Myometrial cell (primary cell): ENCODE results near the gene NFKBIZ. TPM values are rescaled to one million over a fixed set of nuclear protein-coding genes. Genes with fewer than 3 reads are reported as not detected.

Source experiments
- total RNA-seq: library from RNA; depleted of rRNA; stranded (reverse); fragments of >200 nt; gene quantifications from 2 replicates; pipeline ENCODE4 v1.2.3, GENCODE V29; 2015

NFKBIZ gene
- 10.1 and 14.0 TPM in 2 replicates for total RNA-seq

GRCh38 chr3:101848754-101849713, at the start of gene NFKBIZ:
NFKBIZ (plus strand) TSS chr3:101849514; CDS start chr3:101849629, 115 bp downstream.

Other genes with a start within 250 kb of the NFKBIZ start
- gene ZBTB11, start 172.4 kb upstream of the NFKBIZ start, total RNA-seq = 7.8 and 14.0 TPM in 2 replicates
- gene RPL24, start 162.8 kb upstream of the NFKBIZ start, total RNA-seq = 1,996 and 2,038 TPM in 2 replicates
- 4.9 and 9.6 TPM in 2 replicates for gene CEP97, start 124.9 kb upstream of the NFKBIZ start, total RNA-seq
- gene NXPE3, start 70.3 kb upstream of the NFKBIZ start, total RNA-seq = 20.8 and 27.5 TPM in 2 replicates